Activated CD8-positive, alpha-beta memory T cell treated with anti-CD3 and anti-CD28 coated beads for 48 hours (primary cell): ENCODE results near the gene MEPE.

ENCODE experiments used
- DNase-seq, 3 experiments: peaks; one replicate each; pipeline ENCODE4 v3.0.0-alpha.2; 2020; ENCODE audit warnings: low read depth in 2 of 3, low spot score in 2 of 3

MEPE gene

DNA sequence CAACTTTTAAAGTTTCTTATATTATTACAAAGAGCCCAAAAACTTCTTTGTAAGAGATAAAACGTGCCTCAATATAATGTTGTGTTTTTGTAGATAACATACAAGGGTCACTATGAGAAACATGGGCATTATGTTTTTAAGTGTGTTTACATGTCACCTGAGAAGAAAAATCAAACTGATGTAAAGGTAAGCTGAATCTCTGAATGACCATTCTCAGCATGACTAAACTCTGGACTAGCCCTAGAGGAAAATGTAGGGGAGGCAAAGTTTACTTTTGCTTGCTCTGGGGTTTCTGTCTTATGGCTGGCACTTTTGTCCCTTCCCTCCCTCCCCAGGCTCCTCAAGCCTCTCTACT, 6.8 kb downstream of the MEPE start:
- no peak for DNase-seq

DNA sequence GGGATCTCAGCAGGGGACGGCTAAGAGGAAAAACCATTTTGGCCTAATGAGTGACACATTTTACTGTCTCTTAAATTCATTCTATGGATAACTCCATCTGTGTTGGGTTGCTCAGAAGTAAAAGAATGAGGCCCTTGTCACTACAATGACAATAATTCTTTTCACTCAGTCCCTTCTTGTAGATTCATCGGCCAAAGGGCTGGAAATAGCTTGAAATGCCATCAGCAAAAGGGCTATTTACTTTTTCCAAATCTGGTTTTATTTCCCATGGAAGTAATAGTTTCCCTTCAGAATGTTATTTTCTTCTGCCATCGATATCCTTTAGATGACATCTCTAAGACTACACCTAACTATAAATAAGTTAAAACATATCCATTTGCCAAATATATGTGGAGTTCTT, 7.4 kb downstream of the MEPE start:
- no peak for DNase-seq

DNA sequence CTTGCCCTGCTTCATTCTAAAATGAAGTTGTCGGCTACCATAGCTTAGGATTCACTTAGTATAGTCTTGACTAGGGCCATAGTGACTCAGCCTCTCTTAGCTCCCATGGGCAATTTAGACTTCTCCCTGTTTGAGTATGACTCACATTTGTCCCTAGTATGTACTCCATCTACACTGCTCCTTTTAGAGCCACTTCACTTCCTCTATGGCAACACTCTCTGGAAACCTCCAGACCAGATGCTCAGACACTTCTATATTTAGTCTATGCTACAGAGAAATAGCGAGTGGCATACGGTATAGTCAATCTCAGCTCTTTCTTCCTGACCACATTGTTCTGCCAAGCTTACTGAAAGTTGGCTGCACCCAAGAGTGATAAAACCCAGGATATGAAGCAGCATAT, 11.2 kb downstream of the MEPE start:
- no peak for DNase-seq

DNA sequence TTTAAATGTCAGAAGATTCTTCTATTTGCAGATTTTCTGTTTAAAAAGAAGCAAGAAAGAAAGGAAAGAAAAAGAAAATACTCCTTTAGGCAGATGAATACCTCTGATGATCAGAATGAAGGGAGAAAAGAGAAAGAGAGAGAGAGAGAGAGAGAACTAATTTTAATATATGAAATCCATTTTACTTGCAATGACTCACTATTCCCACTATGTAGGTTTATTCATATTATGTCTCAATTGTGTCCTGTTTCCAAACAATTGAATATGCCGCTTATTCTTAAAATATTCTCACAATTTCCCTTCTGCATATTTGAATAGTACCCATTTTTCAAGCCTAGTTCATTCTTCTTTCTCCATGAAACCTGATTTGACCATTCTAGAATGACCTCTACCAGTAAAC, 11.7 kb downstream of the MEPE start:
- DNase-seq, result no peak

DNA sequence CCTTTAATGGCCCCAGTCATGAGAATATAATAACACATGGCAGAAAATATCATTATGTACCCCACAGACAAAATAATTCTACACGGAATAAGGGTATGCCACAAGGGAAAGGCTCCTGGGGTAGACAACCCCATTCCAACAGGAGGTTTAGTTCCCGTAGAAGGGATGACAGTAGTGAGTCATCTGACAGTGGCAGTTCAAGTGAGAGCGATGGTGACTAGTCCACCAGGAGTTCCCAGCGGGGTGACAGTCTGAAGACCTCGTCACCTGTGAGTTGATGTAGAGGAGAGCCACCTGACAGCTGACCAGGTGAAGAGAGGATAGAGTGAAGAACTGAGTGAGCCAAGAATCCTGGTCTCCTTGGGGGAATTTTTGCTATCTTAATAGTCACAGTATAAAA, 13.5 kb downstream of the MEPE start:
- DNase-seq, result no peak

DNA sequence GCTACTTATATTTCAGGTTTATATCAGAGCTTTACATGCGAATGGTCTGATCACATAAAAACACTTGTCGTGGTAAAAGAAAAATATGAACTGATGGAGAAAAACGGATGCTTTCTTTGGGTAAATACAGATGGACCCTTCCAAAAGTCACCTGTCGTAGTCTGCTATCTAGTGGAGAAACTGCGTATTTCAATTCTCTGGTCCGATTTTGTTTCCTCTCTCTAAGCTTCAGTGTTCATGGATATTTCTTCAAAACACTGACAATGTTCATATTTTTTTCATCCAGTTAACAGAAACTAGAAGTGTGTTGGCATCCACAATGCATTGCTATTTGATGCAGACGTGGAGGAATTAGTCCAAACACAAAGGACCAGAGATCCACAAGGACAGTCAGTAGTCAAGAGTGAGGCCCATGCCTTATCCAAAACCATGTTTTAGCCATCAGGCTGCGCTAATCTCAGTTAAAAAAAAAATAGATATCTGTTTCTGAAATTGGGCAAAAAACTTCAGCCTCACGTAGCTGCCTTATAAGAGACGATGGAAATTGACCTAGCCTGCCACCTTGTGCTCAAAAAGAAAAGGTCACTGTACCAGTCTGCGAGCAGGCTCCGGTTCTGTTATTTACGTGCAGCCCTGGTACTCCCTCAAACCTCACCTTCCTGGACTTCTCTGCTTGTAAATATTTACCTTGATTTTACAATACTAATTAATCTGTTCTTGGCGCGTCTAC, 16.0 kb downstream of the MEPE start:
- no peak for DNase-seq

DNA sequence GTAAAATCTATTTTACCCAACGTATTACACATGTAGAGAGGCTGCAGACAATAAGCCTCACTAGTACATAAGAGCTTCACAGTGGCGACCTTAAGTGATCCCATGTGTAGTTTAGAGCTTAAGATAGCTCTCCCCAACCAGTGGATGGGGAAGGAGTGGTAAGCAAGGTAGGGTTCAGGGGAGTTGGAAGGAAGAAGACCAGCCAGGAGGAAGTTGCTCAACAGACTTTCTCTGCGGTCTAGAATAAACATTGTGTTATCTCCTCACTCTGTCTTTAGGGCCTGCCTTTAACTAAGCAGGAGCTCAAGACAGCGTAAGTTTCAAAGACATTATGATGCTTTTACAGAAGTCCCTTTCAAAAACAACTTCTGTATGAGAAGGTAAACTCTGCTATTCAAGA, 16.8 kb downstream of the MEPE start:
- DNase-seq, result no peak

DNA sequence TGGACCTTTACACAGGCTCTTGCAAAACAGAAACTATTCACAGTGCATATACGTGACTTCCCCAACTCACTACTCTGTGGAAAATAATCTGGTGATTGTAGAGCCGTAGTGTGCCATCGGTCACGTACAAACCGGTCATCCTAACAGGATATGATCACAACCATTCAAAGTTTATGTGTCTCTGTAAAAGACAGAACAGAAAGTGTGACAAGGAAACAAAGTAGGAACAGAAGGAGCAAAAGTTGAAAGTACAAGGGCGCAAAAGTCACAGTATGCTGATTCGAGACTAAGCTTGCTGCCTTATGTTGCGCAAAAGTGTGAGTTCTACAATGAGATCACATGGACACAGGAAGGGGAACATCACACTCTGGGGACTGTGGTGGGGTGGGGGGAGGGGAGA, 18.6 kb downstream of the MEPE start:
- no peak for DNase-seq

DNA sequence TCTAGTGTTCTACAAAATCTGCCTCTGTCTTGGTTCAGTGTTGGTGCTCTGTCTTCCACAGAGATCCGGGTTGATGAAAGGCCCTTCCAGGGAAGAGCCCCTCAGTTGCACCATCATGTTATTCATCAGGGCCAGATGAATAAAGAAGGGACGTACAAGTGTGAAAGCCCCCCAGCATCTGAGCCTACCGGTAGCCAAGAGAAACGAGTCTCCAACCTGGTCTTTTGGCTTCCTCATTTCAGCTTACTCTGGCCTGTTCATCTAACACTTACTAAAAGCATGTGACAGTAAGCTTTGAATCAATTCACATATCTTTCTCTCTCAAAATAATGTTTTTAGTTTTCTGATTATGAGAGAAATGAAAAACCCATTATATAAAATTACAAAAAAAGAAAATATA, 19.2 kb downstream of the MEPE start:
- no peak for DNase-seq

DNA sequence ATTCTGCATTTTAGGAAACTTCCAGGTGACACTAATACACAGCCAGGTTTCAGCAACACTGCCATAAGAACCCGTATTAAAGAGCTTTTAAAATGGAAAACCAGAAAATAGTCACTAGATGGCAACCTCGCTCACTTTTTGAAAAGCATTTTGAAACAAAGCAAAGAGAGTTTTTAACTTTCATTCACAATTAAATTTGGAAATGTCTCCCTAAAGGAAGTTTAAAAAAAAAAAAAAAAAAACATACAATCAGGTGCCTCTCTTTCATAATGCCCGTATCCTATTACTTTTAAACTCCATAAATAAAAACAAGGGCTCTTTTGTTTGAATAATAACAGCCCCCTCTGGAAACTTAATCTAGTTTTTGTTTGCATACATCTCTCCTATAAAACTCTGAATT, 20.3 kb downstream of the MEPE start:
- DNase-seq, result no peak

DNA sequence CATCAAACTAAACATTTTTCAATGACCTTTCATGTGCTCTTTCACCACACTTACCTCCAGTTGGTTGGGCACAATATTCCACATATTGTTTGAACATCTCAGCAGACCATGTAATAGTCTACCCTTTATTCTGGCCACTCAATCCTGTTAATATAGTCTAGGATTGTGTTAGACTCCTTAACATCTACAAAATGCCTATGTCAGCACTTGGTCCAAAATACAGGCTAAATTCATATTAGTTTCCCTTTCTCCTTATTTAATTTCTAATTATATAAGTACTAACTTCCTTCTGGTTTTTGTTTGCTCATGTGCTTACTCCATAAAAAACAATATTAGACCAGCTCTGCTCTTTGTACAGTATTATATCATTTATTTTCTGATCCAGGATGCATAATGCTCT, 21.1 kb downstream of the MEPE start:
- no peak for DNase-seq

DNA sequence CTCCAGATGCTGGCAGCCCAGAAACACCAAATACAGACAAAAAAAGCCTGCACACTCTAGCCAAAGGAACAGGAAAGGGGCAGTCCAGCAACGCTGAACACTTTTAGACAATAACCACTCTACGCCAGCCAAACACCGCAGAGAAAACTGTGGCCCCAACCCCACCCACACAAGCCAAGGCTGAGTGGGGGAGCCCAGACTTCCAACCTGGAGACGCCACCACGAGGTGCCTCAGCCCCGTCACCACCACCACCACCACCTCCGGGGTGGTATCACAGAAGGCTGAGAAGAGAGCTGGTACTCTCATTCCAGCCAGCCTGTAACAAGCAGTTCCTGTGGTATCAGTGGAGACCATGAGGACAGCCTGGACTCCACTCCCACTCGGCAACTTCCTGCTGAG, 22.8 kb downstream of the MEPE start:
- no peak for DNase-seq

DNA sequence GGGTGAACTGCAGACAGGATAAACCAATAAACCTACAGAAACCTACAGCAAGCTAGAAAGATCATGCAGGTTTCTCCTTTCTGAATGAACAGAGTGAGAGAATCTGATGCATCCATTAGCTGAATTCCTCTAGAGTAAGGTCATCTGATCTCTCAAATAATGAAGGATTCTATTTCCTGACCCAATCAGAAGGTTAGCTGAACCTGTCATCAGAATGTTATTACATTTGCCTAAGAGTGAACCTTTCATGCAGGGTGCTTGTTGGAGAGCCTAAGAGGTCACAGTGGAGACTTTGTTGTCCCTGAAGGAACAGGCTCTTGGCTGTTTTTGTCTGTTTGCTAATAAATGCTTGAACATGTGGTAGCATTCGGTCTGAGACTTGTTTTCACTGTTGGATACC, 24.0 kb downstream of the MEPE start:
- no peak for DNase-seq

DNA sequence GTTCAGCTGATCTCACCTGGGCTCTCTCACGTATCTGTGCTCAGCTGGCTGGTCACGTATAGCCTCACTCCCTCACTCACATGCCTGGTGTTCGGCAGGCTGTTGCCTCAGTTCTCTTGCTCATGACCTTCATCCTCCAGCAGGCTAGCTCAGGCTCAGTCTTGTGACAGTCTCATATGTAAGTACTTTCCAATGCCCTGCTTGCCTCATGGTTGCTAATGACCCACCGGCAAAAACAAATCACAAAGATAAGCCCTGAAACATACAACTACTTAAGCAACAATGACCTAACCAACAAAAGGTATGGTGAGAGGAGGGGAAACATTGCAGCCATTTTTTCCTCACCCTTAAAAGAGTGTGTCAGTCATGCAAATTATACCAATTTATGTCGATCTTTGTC, 25.0 kb downstream of the MEPE start:
- DNase-seq, result no peak

DNA sequence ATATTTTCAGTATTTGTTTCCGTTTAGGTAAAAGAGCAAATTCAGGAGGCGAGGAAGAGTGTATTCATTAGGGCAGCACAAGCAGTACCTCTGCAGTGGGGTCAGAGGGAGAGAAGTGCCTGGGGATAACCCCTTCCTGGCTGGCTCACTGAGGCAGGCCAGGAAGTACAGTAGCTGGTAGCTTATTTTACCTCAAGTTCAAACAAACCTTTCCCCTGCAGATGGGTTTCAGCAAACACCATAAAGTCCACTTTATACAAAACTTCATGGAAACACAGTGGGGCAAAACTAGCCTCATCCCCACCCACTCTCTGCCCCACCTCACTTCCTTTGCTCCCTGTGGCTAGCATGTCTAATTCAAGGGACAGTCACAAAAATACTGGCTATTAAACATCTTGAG, 29.5 kb downstream of the MEPE start:
- no peak for DNase-seq

DNA sequence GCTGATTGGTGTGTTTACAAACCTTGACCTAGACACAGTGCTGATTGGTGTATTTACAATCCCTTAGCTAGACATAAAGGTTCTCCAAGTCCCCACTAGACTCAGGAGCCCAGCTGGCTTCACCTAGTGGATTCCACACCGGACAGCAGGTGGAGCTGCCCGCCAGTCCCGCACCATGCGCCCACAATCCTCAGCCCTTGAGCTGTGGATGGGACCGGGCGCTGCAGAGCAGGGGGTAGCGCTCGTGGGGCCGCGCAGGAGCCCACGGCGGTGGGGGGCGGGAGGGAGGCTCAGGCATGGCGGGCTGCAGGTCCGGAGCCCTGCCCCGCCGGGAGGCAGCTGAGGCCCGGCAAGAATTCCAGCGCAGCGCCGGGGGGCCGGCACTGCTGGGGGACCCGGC, 30.7 kb downstream of the MEPE start:
- DNase-seq, result no peak

DNA sequence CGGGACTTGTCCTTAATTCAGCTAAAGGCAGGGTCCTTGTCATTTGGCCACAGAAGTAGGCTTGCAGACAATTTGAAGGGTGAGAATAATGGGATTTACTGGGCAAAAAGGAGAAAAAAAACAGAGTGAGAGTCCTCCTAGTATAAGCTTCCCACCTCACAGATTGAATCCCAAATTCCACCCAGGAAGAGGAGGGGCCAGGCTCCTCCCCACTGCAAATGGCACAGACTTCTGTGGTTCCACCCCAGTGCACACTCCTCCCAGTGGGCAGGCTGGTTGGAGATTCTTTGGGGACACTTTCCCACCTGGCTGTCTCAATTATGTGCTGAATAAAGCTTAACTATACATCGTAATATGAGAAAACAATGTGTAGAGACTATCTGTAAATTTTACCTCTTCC, 31.6 kb downstream of the MEPE start:
- DNase-seq, result no peak

DNA sequence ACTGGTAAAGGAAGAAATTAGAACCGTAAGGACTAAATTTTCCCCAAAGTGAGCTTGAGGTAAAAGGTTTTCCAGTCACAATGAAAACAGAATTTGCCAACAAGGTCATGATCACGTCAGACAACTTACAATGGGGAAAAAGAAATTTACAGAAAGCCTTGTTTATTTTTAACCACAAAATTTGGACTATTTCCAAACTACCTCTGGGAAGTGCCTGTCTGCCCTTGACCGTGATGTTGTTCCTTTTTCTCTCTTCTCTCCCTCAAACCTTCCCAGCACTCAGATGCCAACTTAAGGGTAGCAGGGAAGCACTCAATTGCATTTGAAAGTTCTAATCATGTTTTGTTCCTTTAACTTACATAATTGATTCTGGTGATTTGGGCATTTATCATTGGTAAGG, 32.5 kb downstream of the MEPE start:
- DNase-seq, result no peak

DNA sequence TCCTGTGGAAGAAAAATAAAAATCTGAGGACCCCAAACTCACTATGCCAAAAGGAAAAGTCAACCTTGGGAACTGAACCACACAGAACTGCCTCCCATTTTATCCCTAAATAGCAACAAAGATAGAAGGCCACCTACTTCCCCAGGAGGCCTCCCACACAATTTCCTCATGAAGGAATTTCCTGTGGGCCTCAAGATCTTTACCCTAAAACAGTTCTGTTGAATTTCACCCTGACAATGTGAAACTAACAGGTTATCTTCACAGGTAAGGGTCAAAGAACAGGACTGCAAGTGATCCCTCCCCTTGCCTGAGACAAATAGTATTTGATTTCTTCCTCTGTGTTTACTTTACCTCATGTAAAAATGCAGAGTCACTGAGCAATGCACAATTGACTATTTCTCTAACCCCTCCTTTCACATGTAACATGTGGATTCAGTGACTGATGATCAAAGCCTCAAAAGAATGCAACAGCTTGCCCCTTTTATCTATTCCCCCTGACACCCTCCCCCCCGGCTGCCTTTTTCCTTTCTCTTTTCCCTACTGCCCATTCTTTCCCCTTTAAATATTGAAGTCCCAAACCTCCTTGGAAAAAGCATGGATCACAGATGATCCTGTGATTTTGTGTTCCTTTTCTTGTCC, 33.3 kb downstream of the MEPE start:
- DNase-seq, result no peak

DNA sequence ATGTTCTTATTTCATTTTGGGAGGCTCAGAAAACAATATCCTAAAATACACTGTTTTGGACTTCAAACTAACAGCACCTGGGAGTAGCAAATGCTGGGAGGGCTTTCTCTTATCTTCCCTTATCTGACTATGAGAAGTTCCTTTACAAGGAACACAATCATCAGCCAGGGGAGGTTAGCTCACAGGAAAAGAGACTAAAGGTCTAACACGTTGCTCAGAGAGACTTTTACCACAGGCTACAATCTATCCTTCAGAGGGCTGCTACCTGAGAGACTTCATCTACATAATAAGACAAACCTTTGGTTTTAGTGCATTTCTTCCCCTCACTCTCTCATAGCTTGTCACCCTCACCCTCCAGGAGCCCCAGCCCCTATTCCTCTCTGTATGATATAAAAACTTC, 35.8 kb downstream of the MEPE start:
- DNase-seq, result no peak

DNA sequence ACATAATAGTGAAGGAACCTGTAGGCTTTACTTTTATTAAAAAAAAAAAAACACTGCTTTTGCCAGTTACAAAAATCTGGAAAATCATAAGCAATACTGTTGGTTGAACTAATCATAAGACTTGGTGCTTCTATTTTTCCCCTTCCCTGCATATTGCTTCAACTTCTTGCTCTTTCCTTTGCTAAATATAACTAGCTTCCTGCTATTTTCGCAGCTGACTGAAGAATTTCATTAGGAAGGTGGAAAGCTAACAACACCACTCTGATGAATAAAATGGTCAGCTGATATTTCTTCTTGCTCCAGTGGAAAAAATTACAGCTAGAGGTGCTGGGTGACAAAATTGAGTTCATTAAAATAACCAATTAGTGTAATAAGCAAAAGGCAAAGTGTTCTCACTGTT, 39.3 kb downstream of the MEPE start:
- no peak for DNase-seq

DNA sequence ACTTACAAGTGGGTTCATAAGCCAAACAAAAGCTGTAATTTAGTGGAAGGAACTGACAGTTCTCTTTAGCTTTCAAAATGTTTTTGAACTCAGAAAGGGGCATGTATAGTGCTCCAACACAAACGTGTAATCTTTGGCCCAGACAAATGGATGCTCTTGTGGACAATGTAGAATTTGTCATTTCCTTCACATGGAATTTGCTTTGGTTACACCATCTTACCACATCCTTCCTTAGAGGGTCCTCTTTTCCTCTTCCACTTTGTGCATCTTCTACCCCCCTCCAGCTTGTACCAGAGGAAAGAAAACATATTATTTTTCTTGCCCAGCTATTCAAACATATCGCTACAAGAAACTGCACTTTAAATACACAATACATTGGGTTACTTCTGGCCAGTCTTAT, 42.4 kb downstream of the MEPE start:
- no peak for DNase-seq

DNA sequence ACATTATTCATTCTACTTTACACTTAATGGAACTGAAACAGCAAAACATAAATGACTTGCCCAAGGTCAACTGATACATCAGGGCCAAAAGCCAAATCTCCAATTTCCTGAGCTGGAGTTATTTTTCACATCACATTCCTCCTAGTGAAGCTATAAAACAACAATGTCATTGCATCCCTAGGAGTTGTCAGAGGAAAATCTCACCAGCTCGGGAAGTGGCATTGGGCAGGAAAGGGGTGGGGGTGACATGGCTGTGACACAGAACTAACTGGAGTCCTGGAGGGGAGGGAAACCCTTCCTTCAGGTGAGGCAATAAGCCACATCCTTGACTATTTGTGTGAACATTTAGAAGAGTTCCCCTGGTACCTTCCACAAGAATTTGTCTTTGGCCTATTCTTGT, 47.3 kb downstream of the MEPE start:
- DNase-seq, result no peak
